ENCODE measurements around the gene SLC9A1. TPM values are rescaled to one million over a fixed set of nuclear protein-coding genes. Genes with fewer than 3 reads are reported as not detected.
A peak's percentile ranks its signal among the peaks of the same experiment; 100 is the strongest.

SLC9A1 gene
- total and polyA plus RNA-seq, 12 donors, result 9.4 to 34.4 (median 20.7) TPM

- Histone ChIP-seq H3K4me1 (peaks cover 26 to 99% (median 86%) of the 10 kb centered on the region in 9 donors), H3K36me3 (peaks cover 0 to 6% (median 0%) of the 10 kb centered on the region in 9 donors), H3K27me3 (no peaks in the 10 kb centered on the region), H3K9me3 (no peaks in the 10 kb centered on the region), H3K27ac (no peak overlapping the region), H3K4me3 (no peak overlapping the region)
- WGBS, 2 donors, result 96 to 97% methylated on average over 6 of the region's 6 CpGs
- intact Hi-C loops (cut with DNase I), result loop anchor here in 1 of 10 donors (2.0 kb wide), 1 partner anchor 43 kb away; no protein-coding TSS in a partner anchor
- no peak for TF ChIP-seq CTCF (IDR thresholded peaks at IDR 0.05)
- ATAC-seq, result no peak
- DNase-seq, result no peak
These were observed 14.9 kb downstream of the SLC9A1 start for GRCh38 chr1:27139980-27140379.

GRCh38 chr1:27138927-27139326, 16.0 kb downstream of the SLC9A1 start:
- DNase-seq, result no peak
- ATAC-seq, result no peak

GRCh38 chr1:27138368-27138767, 16.6 kb downstream of the SLC9A1 start:
- no peaks in the 10 kb centered on the region for H3K27me3 ChIP-seq
- intact Hi-C loops (cut with DNase I), result no loop called here
- ATAC-seq (peak in 7 of 8 donors; percentile 31 to 80 (median 56)), DNase-seq (no peak)
- TF ChIP-seq CTCF (IDR thresholded peaks at IDR 0.05), result no peak
- WGBS, 2 donors, result 80 to 83% methylated on average over 10 of the region's 10 CpGs
- H3K4me3 ChIP-seq, result no peak overlapping the region
- peaks cover 0 to 6% (median 0%) of the 10 kb centered on the region in 9 donors for H3K36me3 ChIP-seq
- peak overlapping the region; percentile 9 to 92 (median 52) for H3K27ac ChIP-seq
- peaks cover 23 to 99% (median 84%) of the 10 kb centered on the region in 9 donors for H3K4me1 ChIP-seq
- H3K9me3 ChIP-seq, result no peaks in the 10 kb centered on the region

More at GRCh38 chr1:27138927-27139326, 16.0 kb downstream of the SLC9A1 start:
- Histone ChIP-seq H3K4me3 (no peak overlapping the region), H3K9me3 (no peaks in the 10 kb centered on the region), H3K27me3 (no peaks in the 10 kb centered on the region), H3K27ac (peak overlapping the region in 7 of 10 donors; percentile 15 to 92 (median 72)), H3K36me3 (peaks cover 0 to 6% (median 0%) of the 10 kb centered on the region in 9 donors), H3K4me1 (peaks cover 25 to 99% (median 86%) of the 10 kb centered on the region in 9 donors)
- 86 to 94% methylated on average over 6 of the region's 6 CpGs for whole genome bisulfite sequencing, 2 donors
- no peak for TF ChIP-seq CTCF (IDR thresholded peaks at IDR 0.05)
- intact Hi-C loops (cut with DNase I), result no loop called here

- peak in 1 of 2 donors; percentile 39 for DNase-seq
- intact Hi-C loops (cut with DNase I), result no loop called here
- H3K4me1 ChIP-seq, result peaks cover 21 to 99% (median 78%) of the 10 kb centered on the region in 9 donors
- ATAC-seq, result peak; percentile 26 to 70 (median 50)
- 65 to 70% methylated on average over 11 of the region's 11 CpGs for WGBS, 2 donors
- H3K4me3 ChIP-seq, result peak overlapping the region in 1 of 10 donors; percentile 4
- H3K27me3 ChIP-seq, result no peaks in the 10 kb centered on the region
- TF ChIP-seq CTCF (IDR thresholded peaks at IDR 0.05), result no peak
- no peaks in the 10 kb centered on the region for H3K9me3 ChIP-seq
- peaks cover 0 to 6% (median 0%) of the 10 kb centered on the region in 9 donors for H3K36me3 ChIP-seq
- H3K27ac ChIP-seq, result peak overlapping the region; percentile 9 to 92 (median 52)
These were observed 17.3 kb downstream of the SLC9A1 start for GRCh38 chr1:27137544-27138075.
